HEK293 (cell line): ENCODE results near the gene UBL4A.
A peak's percentile ranks its signal among the peaks of the same experiment; 100 is the strongest.

Source experiments
- CTCF ChIA-PET: fragments of 350-600 bp; formaldehyde crosslinking; extraction: SDS; loops from one replicate; lab custom pipeline; 2021; ENCODE audit warnings: antibody characterized with exemption; lab: Yijun Ruan, JAX
- POLR2A ChIA-PET: fragments of 300-600 bp; formaldehyde crosslinking; extraction: SDS; loops from one replicate; lab custom pipeline; 2020; ENCODE audit warnings: antibody characterized with exemption, inconsistent platforms; lab: Yijun Ruan, JAX
- H3K27ac ChIP-seq: fragments of 200-500 bp; sonication (Bioruptor generic); 2 replicates; pipeline ENCODE4 v1.5.1; 2014; ENCODE audit warnings: low read depth, low read length, control low read depth, inconsistent platforms; ENCODE audit errors: extremely low read depth
- H3K36me3 ChIP-seq, 2 experiments: fragments of 200-500 bp in 1 of 2; sonication (Bioruptor generic) in 1 of 2; 1 replicate in 1 of 2; 2 replicates in 1 of 2; pipeline ENCODE4 v1.5.1; 2014 to 2017; ENCODE audit warnings: inconsistent platforms in 2 of 2, low read length in 2 of 2; ENCODE audit not compliant: control insufficient read depth in 2 of 2, insufficient read depth in 1 of 2
- H3K4me1 ChIP-seq: fragments of 200-500 bp; sonication (Bioruptor generic); 2 replicates; pipeline ENCODE4 v1.5.1; 2014; ENCODE audit warnings: mild to moderate bottlenecking, low read length, inconsistent platforms; ENCODE audit not compliant: control insufficient read depth, insufficient read depth
- H3K4me3 ChIP-seq: 2 replicates; pipeline ENCODE4 v1.5.1; 2011; ENCODE audit warnings: low read depth, mild to moderate bottlenecking, control low read depth, low read length, moderate library complexity
- H3K9me3 ChIP-seq: fragments of 200-500 bp; sonication (Bioruptor generic); 2 replicates; pipeline ENCODE4 v1.5.1; 2014; ENCODE audit warnings: low read depth, low read length, inconsistent platforms; ENCODE audit not compliant: control insufficient read depth, insufficient read depth
- BCL11A ChIP-seq: fragments of 450-650 bp; formaldehyde crosslinking; IDR thresholded peaks from 2 replicates; pipeline ENCODE4 v1.5.1; 2016; ENCODE audit warnings: low read depth, missing biosample characterization, missing genetic modification characterization
- BCL11B ChIP-seq: fragments of 450-650 bp; formaldehyde crosslinking; IDR thresholded peaks from 2 replicates; pipeline ENCODE4 v1.5.1; 2016; ENCODE audit warnings: low read depth, missing biosample characterization, missing genetic modification characterization
- EGR2 ChIP-seq: fragments of 450-650 bp; formaldehyde crosslinking; IDR thresholded peaks from 2 replicates; pipeline ENCODE4 v1.5.1; 2016; ENCODE audit warnings: low read depth, missing biosample characterization, missing genetic modification characterization
- MZF1 ChIP-seq: fragments of 450-650 bp; formaldehyde crosslinking; IDR thresholded peaks from 2 replicates; pipeline ENCODE4 v1.5.1; 2017; ENCODE audit warnings: missing biosample characterization, missing genetic modification characterization, borderline replicate concordance
- OSR2 ChIP-seq: fragments of 450-650 bp; formaldehyde crosslinking; IDR thresholded peaks from 2 replicates; pipeline ENCODE4 v1.5.1; 2016; ENCODE audit warnings: missing biosample characterization, missing genetic modification characterization
- TSHZ1 ChIP-seq: fragments of 450-650 bp; formaldehyde crosslinking; IDR thresholded peaks from 2 replicates; pipeline ENCODE4 v1.5.1; 2016; ENCODE audit warnings: missing biosample characterization, missing genetic modification characterization, borderline replicate concordance
- ZBTB48 ChIP-seq: fragments of 450-650 bp; formaldehyde crosslinking; IDR thresholded peaks from 2 replicates; pipeline ENCODE4 v1.5.1; 2016; ENCODE audit warnings: missing biosample characterization, missing genetic modification characterization
- ZBTB6 ChIP-seq: fragments of 450-650 bp; formaldehyde crosslinking; IDR thresholded peaks from 2 replicates; pipeline ENCODE4 v1.5.1; 2017; ENCODE audit warnings: missing biosample characterization, missing genetic modification characterization
- ZFP69B ChIP-seq: fragments of 450-650 bp; formaldehyde crosslinking; IDR thresholded peaks from 2 replicates; pipeline ENCODE4 v1.5.1; 2016; ENCODE audit warnings: missing biosample characterization, missing genetic modification characterization
- ZNF112 ChIP-seq: fragments of 450-650 bp; formaldehyde crosslinking; IDR thresholded peaks from 2 replicates; pipeline ENCODE4 v1.5.0; 2017; ENCODE audit warnings: missing biosample characterization, missing genetic modification characterization
- ZNF114 ChIP-seq: fragments of 450-650 bp; formaldehyde crosslinking; IDR thresholded peaks from 2 replicates; pipeline ENCODE4 v1.5.0; 2017; ENCODE audit warnings: missing biosample characterization, missing genetic modification characterization
- ZNF155 ChIP-seq: fragments of 450-650 bp; formaldehyde crosslinking; IDR thresholded peaks from 2 replicates; pipeline ENCODE4 v1.5.1; 2016; ENCODE audit warnings: missing biosample characterization, missing genetic modification characterization
- ZNF26 ChIP-seq: fragments of 450-650 bp; formaldehyde crosslinking; IDR thresholded peaks from 2 replicates; pipeline ENCODE4 v1.5.1; 2016; ENCODE audit warnings: missing biosample characterization, missing genetic modification characterization
- ZNF341 ChIP-seq: fragments of 450-650 bp; formaldehyde crosslinking; IDR thresholded peaks from 2 replicates; pipeline ENCODE4; 2016; ENCODE audit warnings: low read depth, missing biosample characterization, missing genetic modification characterization
- ZNF394 ChIP-seq: fragments of 450-650 bp; formaldehyde crosslinking; IDR thresholded peaks from 2 replicates; pipeline ENCODE4 v1.5.1; 2016; ENCODE audit warnings: missing biosample characterization, missing genetic modification characterization, mild to moderate bottlenecking, moderate library complexity, borderline replicate concordance
- ZNF707 ChIP-seq: fragments of 450-650 bp; formaldehyde crosslinking; IDR thresholded peaks from 2 replicates; pipeline ENCODE4 v1.5.1; 2016; ENCODE audit warnings: missing biosample characterization, missing genetic modification characterization
- ZNF837 ChIP-seq: fragments of 450-650 bp; formaldehyde crosslinking; IDR thresholded peaks from 2 replicates; pipeline ENCODE4 v1.5.1; 2016; ENCODE audit warnings: missing biosample characterization, missing genetic modification characterization
- ZSCAN16 ChIP-seq: fragments of 450-650 bp; formaldehyde crosslinking; IDR thresholded peaks from 2 replicates; pipeline ENCODE4 v1.5.1; 2016; ENCODE audit warnings: missing biosample characterization, missing genetic modification characterization
- TF ChIP-seq, protein P1 (sequence below): fragments of 450-650 bp; IDR thresholded peaks from 2 replicates; pipeline ENCODE4 v1.5.1; 2018; ENCODE audit warnings: missing biosample characterization, mild to moderate bottlenecking, missing genetic modification characterization

The UBL4A gene

DNA sequence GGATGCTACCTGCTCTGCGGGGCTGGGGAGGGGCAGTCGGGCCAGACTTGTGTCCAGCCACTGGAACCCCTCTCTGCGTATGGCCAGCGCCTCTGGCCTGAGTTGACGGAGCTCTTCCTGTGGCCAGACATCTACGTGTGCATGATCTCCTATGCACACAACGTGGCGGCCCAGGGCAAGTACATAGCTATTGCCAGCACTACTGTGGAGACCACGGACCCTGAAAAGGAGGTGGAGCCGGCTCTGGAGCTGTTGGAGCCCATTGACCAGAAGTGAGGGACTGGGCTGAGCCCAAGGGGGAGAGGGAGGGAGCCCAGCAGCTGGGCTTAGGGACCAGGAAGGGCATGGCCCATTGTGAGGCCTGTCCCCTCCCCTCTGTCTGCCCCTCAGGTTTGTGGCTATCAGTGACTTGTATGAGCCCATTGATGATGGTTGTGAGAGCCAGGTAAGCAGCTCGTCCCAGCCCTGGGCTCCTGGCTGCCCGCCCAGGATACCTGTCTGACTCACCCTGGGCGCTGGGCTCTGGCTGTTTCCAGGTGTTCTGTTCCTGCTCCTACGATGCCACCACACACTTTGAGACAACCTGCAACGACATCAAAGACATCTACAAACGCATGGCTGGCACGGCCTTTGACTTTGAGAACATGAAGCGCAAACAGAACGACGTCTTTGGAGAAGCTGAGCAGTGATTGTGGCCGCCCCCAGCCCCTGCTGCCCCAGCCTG, 44.3 kb downstream of the UBL4A start:
- Histone ChIP-seq H3K4me3 (no peak overlapping the region), H3K9me3 (no peaks in the 10 kb centered on the region), H3K36me3 (peaks cover 7 to 71% of the 10 kb centered on the region in 2 experiments; a peak in 2 of 3 replicates), H3K4me1 (no peaks in the 10 kb centered on the region), H3K27ac (no peak overlapping the region)
- TF ChIP-seq ZNF394 (tag by site-specific recombination) (no peak), BCL11A (tag by site-specific recombination) (no peak), ZBTB6 (tag by site-specific recombination) (peak; percentile 64), ZNF114 (tag by site-specific recombination) (no peak)
- TF ChIP-seq, protein P1, sequence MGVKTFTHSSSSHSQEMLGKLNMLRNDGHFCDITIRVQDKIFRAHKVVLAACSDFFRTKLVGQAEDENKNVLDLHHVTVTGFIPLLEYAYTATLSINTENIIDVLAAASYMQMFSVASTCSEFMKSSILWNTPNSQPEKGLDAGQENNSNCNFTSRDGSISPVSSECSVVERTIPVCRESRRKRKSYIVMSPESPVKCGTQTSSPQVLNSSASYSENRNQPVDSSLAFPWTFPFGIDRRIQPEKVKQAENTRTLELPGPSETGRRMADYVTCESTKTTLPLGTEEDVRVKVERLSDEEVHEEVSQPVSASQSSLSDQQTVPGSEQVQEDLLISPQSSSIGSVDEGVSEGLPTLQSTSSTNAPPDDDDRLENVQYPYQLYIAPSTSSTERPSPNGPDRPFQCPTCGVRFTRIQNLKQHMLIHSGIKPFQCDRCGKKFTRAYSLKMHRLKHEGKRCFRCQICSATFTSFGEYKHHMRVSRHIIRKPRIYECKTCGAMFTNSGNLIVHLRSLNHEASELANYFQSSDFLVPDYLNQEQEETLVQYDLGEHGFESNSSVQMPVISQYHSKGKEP (tag by site-specific recombination): no peak
- ChIA-PET POLR2A (interaction anchor here (0.6 to 3.0 kb wide), 4 partner anchors 15 to 31 kb away, joined by 3 to 13 read pairs (median 4); partner anchors contain the start of genes PLXNA3 and TAFAZZIN), CTCF (interaction anchor here (0.6 kb wide), 1 partner anchor 44 kb away, joined by 4 read pairs; the partner anchor contains the start of gene RPL10)

DNA sequence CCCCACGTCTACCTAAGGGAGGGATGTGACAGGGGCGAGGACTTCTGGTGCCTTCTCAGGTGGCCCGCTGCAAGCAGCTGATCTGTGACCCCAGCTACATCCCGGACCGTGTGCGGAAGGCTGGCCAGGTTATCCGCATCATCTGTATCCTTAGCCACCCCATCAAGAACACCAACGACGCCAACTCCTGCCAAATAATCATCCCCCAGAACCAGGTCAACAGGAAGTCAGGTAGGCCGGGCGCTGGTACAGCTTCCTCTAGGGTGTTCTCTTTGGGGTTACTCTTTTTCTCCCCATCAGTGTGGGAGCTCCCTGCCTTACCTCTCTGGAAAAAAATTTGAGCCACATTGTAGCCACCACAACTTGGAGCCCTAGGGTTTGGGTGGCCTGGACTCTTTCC, 44.9 kb downstream of the UBL4A start:
- POLR2A ChIA-PET: interaction anchor here (1.2 to 3.0 kb wide), 3 partner anchors 16 to 30 kb away, joined by 3 to 13 read pairs (median 4); partner anchors contain the start of genes PLXNA3 and TAFAZZIN
- no peak for TF ChIP-seq MZF1 (tag by site-specific recombination)
- TF ChIP-seq ZBTB48 (tag by site-specific recombination): no peak
- no peak for TF ChIP-seq ZFP69B (tag by site-specific recombination)
- no peak for TF ChIP-seq TSHZ1 (tag by site-specific recombination)
- TF ChIP-seq ZNF155 (tag by site-specific recombination): no peak
- TF ChIP-seq OSR2 (tag by site-specific recombination): no peak
- TF ChIP-seq, all 188 proteins: peak for 0
- Histone ChIP-seq H3K9me3 (no peaks in the 10 kb centered on the region), H3K4me3 (no peak overlapping the region), H3K27ac (no peak overlapping the region), H3K36me3 (peaks cover 7 to 65% of the 10 kb centered on the region in 2 experiments; a peak in 2 of 3 replicates), H3K4me1 (no peaks in the 10 kb centered on the region)
- CTCF ChIA-PET: interaction anchor here (0.6 kb wide), 1 partner anchor 43 kb away, joined by 4 read pairs; the partner anchor contains the start of gene RPL10

DNA sequence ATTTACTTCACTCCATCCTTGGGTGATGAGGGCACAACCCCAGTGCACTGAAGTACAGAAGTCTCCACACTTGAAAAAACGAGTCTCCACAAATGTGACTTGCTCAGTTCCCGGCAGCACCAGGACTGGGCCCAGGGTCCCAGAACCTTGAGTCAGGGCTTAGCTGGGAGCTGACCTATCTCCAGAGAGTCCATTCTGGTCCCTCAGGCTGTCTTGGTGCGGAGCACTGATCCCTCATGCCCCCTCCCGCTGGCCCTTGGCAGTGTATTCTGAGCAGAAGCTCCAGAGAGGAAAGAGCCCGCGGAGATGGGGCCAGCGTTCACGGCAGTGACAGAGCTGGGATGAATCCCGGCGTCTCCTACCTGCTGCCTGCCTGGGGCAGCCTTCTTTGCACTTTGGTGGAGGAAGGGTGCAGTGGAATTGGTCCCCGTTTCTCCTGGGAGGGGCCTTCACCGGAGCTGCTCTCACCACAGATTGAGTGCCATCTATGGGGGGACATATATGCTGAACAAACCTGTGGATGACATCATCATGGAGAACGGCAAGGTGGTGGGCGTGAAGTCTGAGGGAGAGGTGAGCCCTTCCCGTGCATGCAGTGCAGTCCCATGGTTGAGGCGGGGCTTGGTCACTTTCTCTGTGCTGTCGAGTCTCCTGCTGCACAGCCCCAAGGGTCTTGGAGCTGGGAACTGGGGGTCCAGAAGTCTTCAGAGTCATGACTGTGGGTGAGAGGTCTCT, 45.6 kb downstream of the UBL4A start:
- ChIA-PET CTCF (no interaction called here), POLR2A (interaction anchor here (1.5 kb wide), 1 partner anchor 17 kb away, joined by 4 read pairs; the partner anchor contains the start of gene PLXNA3)
- no peak overlapping the region for H3K27ac ChIP-seq
- no peak overlapping the region for H3K4me3 ChIP-seq
- no peaks in the 10 kb centered on the region for H3K9me3 ChIP-seq
- no peaks in the 10 kb centered on the region for H3K4me1 ChIP-seq
- peaks cover 7 to 63% of the 10 kb centered on the region in 2 experiments; a peak in 2 of 3 replicates for H3K36me3 ChIP-seq
- peak; percentile 28; the same call in 1 of the 2 replicates for TF ChIP-seq EGR2 (tag by site-specific recombination)
- TF ChIP-seq ZSCAN16: no peak
- TF ChIP-seq BCL11B: no peak
- TF ChIP-seq ZNF707 (tag by site-specific recombination): no peak
- TF ChIP-seq ZNF341: no peak
- no peak for TF ChIP-seq ZNF26 (tag by site-specific recombination)
- no peak for TF ChIP-seq ZNF112 (tag by site-specific recombination)
- TF ChIP-seq ZNF837 (tag by site-specific recombination): no peak
